Measurements from ENCODE around the gene MRPS26. TPM values are rescaled to one million over a fixed set of nuclear protein-coding genes. Genes with fewer than 3 reads are reported as not detected.

MRPS26 gene
- 182 and 280 TPM in 2 replicates for total RNA-seq (2014; rRNA removed)
- Bru-seq, nascent RNA: percentile 93 among the genes with signal in this experiment
- percentile 96 among the genes with signal in this experiment for BruChase-seq, experiment 1, labeled RNA remaining after a 6-hour chase
- BruChase-seq, experiment 2, labeled RNA remaining after a 2-hour chase: percentile 96 among the genes with signal in this experiment
- long read RNA-seq, transcript MRPS26-201 (4 exons, 1,127 nt): major isoform, 117 of 153 reads
- long read RNA-seq, partial matches to known transcripts: 24 of 153 reads
- long read RNA-seq, other reads (novel, unspliced or antisense): 12 of 153 reads

DNA sequence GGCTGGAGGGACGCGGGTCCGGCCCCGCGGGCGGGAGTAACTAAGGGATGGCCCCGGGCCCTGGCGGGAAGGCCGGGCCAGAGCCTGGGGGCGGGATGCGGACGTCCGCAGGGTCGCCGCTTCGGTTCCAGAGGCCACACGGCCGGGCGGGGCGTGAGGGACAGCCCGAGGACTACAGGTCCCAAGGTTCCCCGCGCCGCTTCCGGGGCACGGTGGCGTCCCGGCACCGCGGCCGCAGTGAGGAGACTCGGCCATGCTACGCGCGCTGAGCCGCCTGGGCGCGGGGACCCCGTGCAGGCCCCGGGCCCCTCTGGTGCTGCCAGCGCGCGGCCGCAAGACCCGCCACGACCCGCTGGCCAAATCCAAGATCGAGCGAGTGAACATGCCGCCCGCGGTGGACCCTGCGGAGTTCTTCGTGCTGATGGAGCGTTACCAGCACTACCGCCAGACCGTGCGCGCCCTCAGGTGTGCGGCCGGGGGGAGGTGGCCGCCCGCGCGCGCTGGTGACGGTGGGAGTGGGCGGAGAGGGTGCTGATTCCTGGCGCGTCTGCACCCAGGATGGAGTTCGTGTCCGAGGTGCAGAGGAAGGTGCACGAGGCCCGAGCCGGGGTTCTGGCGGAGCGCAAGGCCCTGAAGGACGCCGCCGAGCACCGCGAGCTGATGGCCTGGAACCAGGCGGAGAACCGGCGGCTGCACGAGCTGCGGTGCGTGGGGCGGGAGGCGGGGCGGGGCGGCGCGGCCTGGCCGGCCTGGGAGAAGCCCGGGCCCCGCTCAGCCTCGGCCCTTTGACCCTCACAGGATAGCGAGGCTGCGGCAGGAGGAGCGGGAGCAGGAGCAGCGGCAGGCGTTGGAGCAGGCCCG, at the start of gene MRPS26:
TSS of gene MRPS26 (plus strand) at position 237 of the 861 bp plus-strand sequence. CDS start at position 254, 17 bp downstream.
- DNase-seq (peak; percentile 91), ATAC-seq (peak; percentile 92)
- Histone ChIP-seq H3K4me1 (ENCODE audit: insufficient read depth, low read length) (peaks cover 21% of the 10 kb centered on the region), H3K36me3 (ENCODE audit: low read depth, low read length) (peaks cover 26% of the 10 kb centered on the region), H3K9me3 (ENCODE audit: low read length) (no peaks in the 10 kb centered on the region), H2AFZ (ENCODE audit: low read length) (peak within 1 kb of the TSS; percentile 84), H3K9me2 (replicated peaks; ENCODE audit: low read length) (no peaks in the 10 kb centered on the region), H3K4me3 (ENCODE audit: low read length) (peak within 1 kb of the TSS; percentile 93), H3F3A (ENCODE audit: low read length, unreplicated experiment) (no peaks in the 10 kb centered on the region), H3K27me3 (ENCODE audit: low read length) (no peaks in the 10 kb centered on the region), H3K79me2 (ENCODE audit: low read length) (peaks cover 22% of the 10 kb centered on the region), H3K9ac (ENCODE audit: low read length) (peak within 1 kb of the TSS; percentile 90), H3K4me2 (ENCODE audit: low read length) (peak within 1 kb of the TSS; percentile 87), H4K20me1 (ENCODE audit: low read length) (peaks cover 9% of the 10 kb centered on the region), H3K27ac (ENCODE audit: low read length) (peak within 1 kb of the TSS; percentile 11)
- ChIA-PET CTCF (interaction anchor here (0.6 kb wide), 2 partner anchors 270 to 374 kb away, joined by 3 read pairs; no protein-coding TSS in a partner anchor), POLR2A (ENCODE audit: unreplicated experiment) (no interaction called here)
- TF ChIP-seq, protein P1, sequence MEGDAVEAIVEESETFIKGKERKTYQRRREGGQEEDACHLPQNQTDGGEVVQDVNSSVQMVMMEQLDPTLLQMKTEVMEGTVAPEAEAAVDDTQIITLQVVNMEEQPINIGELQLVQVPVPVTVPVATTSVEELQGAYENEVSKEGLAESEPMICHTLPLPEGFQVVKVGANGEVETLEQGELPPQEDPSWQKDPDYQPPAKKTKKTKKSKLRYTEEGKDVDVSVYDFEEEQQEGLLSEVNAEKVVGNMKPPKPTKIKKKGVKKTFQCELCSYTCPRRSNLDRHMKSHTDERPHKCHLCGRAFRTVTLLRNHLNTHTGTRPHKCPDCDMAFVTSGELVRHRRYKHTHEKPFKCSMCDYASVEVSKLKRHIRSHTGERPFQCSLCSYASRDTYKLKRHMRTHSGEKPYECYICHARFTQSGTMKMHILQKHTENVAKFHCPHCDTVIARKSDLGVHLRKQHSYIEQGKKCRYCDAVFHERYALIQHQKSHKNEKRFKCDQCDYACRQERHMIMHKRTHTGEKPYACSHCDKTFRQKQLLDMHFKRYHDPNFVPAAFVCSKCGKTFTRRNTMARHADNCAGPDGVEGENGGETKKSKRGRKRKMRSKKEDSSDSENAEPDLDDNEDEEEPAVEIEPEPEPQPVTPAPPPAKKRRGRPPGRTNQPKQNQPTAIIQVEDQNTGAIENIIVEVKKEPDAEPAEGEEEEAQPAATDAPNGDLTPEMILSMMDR (conservative IDR thresholded peaks at IDR 0.05; ENCODE audit: low read depth, low read length): no peak
- TF ChIP-seq EZH2phosphoT487 (IDR thresholded peaks at IDR 0.05; ENCODE audit: borderline replicate concordance, low read length): no peak
- TF ChIP-seq EZH2 (IDR thresholded peaks at IDR 0.05; ENCODE audit: low read length, unreplicated experiment): no peak
- no TSS peak for BruUV-seq (replicated peaks)
- intact Hi-C loops (cut with micrococcal nuclease): loop anchor here (1.0 kb wide), 1 partner anchor 8 kb away; no protein-coding TSS in a partner anchor

DNA sequence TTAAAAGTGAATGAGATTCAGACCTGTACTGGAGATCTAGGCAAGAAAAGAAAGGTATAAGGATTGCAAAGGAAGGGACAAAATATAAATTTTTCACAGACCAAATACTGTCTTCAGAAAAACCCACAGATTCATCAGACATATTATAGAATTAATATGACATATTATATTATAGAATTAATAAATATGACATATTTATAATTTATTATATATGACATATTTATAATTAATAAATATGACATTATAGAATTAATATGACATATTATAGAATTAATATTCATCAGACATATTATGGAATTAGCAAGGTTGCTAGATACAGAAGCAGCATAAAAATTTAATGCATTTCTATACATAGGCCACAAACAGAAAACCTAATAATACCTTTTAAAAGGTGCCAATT, 47.1 kb upstream of the MRPS26 start:
- intact Hi-C loops (cut with micrococcal nuclease): loop anchor here (5.0 kb wide), 1 partner anchor 126 kb away; the partner anchor contains the start of gene PTPRA
- ATAC-seq (no peak), DNase-seq (no peak)
- no peak overlapping the region for H3K4me2 ChIP-seq (ENCODE audit: low read length)
- H3K36me3 ChIP-seq (ENCODE audit: low read depth, low read length): 0 out of 2 replicates have a peak, but pooled peaks cover 2% of the 10 kb centered on the region
- no peaks in the 10 kb centered on the region for H3K4me1 ChIP-seq (ENCODE audit: insufficient read depth, low read length)
- no peak overlapping the region for H3K4me3 ChIP-seq (ENCODE audit: low read length)
- no peaks in the 10 kb centered on the region for H4K20me1 ChIP-seq (ENCODE audit: low read length)
- TF ChIP-seq EZH2 (IDR thresholded peaks at IDR 0.05; ENCODE audit: low read length, unreplicated experiment) (no peak), EZH2phosphoT487 (IDR thresholded peaks at IDR 0.05; ENCODE audit: borderline replicate concordance, low read length) (no peak)
- TF ChIP-seq, protein P1 (conservative IDR thresholded peaks at IDR 0.05; ENCODE audit: low read depth, low read length): no peak
- BruUV-seq (replicated peaks): no TSS peak
- no peak overlapping the region for H3K9ac ChIP-seq (ENCODE audit: low read length)
- no peaks in the 10 kb centered on the region for H3K9me2 ChIP-seq (replicated peaks; ENCODE audit: low read length)
- POLR2A ChIA-PET (ENCODE audit: unreplicated experiment): no interaction called here
- H3K79me2 ChIP-seq (ENCODE audit: low read length): no peaks in the 10 kb centered on the region
- H3K27ac ChIP-seq (ENCODE audit: low read length): no peak overlapping the region
- no peak overlapping the region for H2AFZ ChIP-seq (ENCODE audit: low read length)
- no peaks in the 10 kb centered on the region for H3F3A ChIP-seq (ENCODE audit: low read length, unreplicated experiment)
- CTCF ChIA-PET: no interaction called here
- H3K27me3 ChIP-seq (ENCODE audit: low read length): no peaks in the 10 kb centered on the region
- no peaks in the 10 kb centered on the region for H3K9me3 ChIP-seq (ENCODE audit: low read length)

Data from PC-3 (cell line).